Frontal cortex (tissue), 4 donors: ENCODE data around the gene PDIA3. TPM values are rescaled to one million over a fixed set of nuclear protein-coding genes. Genes with fewer than 3 reads are reported as not detected.
"Not testable (repeated sequence)": the region's sequence is repeated elsewhere in the genome, so short reads cannot be mapped to it uniquely, and the experiment has no call there.

ENCODE experiments used
- DNase-seq, 2 donors: peaks; one replicate each; pipeline ENCODE4 v3.0.0; 2012; ENCODE audit warnings: low spot score in 2 of 2
- FAIRE-seq: peaks from 2 replicates; lab custom pipeline; 2012; peaks lifted over from hg19 to GRCh38; lab: Jason Lieb, UNC
- small RNA-seq: library from RNA; depleted of rRNA; stranded (forward); fragments of <200 nt; gene quantifications from one replicate; pipeline ENCODE3, GENCODE V24; 2014
- total RNA-seq: library from RNA; depleted of rRNA; stranded (reverse); fragments of >200 nt; gene quantifications from one replicate; pipeline ENCODE4 v1.2.3, GENCODE V29; 2014
- donor health status: control.
- donor health status: control.
- donor health status: control.

PDIA3 gene
- total RNA-seq, 1 donor from 2014 or later = 34.2 TPM

DNA sequence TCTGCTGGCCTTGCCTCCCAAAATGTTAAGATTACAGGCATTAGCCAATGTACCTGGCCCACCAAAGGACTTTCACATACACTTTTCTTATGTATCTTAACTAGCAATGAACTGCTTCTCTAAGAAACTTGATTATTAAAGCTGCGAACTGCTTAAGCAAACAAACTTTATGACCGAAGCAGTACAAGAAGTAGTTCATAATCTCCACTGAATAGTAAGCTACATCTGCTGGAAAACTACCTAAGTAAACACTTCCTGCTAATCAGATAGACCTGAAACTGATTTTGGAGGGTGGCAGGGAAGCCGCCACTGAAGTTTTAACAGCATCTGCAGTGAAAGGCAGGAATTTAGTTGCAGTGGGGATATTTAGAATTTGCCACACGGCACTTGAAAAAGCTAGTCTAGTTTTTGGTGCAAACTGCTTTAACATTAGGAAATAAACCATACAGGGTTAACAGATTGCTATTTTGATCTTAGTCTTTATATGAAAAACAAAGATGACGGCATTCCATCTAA is 62.3 kb downstream of the PDIA3 start:
- DNase-seq (no peak), FAIRE-seq (no peak)

DNA sequence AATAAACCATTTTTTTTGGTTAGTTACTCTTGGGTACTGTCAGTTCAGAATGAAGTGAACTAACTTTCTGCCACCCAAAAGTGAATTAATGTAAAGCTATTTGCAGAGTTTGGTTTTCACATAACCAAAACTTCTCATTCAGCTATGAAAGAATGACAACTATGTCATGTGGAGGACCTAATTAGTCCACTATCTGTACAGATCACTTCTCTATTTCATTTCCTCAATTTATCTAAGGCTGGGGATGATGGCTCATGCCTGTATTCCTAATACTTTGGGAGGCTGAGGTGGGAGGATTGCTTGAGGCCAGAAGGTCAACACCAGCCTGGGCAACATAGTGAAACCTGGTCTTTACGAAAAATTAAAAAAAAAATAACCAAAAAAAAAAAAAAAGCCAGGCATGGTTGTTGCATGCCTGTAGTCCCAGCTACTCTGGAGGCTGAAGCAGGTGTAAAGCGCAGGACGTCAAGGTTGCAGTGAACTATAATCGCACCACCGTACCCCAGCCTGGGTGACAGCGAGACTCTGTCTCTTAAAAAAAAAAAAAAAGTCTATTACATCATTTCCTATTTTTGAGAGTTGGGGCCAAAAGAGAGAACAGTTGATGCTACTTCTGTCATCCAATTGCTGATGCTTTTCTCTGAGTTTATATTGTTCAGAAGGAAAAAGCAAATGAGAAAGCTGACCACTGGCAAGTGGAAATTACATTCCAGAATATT is 62.9 kb downstream of the PDIA3 start:
- no peak for DNase-seq
- FAIRE-seq = no peak

DNA sequence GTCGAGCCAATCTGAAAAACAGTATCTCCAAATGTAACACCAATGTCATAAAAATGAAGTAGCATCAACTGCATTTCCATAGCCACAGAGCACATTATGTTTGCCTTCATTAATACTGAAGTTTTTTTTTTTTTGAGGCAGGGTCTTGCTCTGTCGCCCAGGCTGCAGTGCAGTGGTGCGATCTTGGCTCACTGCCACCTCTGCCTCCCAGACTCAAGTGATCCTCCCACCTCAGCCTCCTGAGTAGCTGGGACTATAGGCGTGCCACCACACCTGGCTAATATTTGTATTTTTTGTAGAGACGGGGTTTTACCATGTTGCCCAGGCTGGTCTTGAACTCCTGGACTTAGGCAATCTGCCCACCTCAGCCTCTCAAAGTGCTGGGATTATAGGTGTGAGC is 68.8 kb downstream of the PDIA3 start:
- not testable (repeated sequence) for DNase-seq, FAIRE-seq

DNA sequence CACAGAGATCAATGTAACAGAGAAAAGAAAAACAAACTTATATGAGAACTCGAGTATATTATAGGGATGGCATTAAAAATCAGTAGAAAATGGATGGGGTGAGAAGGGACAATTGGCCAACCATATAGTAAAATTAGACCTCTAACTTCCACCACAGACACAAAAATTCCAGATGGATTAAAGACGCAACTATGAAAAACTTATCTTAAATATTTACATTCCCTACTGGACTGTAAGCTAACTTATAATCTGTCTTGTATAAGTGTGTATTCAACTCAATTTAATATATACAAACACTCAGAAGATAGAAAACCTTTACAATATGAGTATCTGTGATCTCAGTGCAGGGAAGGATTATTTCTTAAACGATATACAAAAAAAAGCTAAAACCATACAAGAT is 75.3 kb downstream of the PDIA3 start:
- DNase-seq = no peak
- no peak for FAIRE-seq

Small RNAs within 50 kb of the gene (small RNA-seq; reads per million reads assigned to genes)
- gene MIR1282 = not detected
- gene RNU6-353P = not detected
- gene RNU6-354P = not detected

Other genes starting within 250 kb of the PDIA3 start
- 24.5 TPM for gene MAP1A, start 228.8 kb upstream of the PDIA3 start, total RNA-seq
- 21.6 TPM for gene PPIP5K1, start 156.2 kb upstream of the PDIA3 start, total RNA-seq
- gene CKMT1B, start 152.4 kb upstream of the PDIA3 start, total RNA-seq = 7.7 TPM
- gene STRC, start 127.6 kb upstream of the PDIA3 start, total RNA-seq = under 0.01 TPM
- gene CATSPER2, start 97.6 kb upstream of the PDIA3 start, total RNA-seq = 5.3 TPM
- 6.5 TPM for gene CKMT1A, start 52.6 kb upstream of the PDIA3 start, total RNA-seq
- gene ELL3, start 30.5 kb downstream of the PDIA3 start, total RNA-seq = 1.2 TPM
- 53.0 TPM for gene SERF2, start 45.9 kb downstream of the PDIA3 start, total RNA-seq
- gene SERINC4, start 53.8 kb downstream of the PDIA3 start, total RNA-seq = 0.41 TPM
- 5.7 TPM for gene HYPK, start 54.2 kb downstream of the PDIA3 start, total RNA-seq
- gene MFAP1, start 78.3 kb downstream of the PDIA3 start, total RNA-seq = 27.3 TPM
- 16.7 TPM for gene WDR76, start 80.6 kb downstream of the PDIA3 start, total RNA-seq